COLO829 (cell line): ENCODE data around the gene PTRH1.

Source experiments
- DNase-seq: peaks from one replicate; pipeline ENCODE4 v3.0.0; 2012; ENCODE audit warnings: low spot score

PTRH1 gene

GRCh38 chr9:127694890-127695720 lies 20.4 kb downstream of the PTRH1 start:
- no peak for DNase-seq

DNA sequence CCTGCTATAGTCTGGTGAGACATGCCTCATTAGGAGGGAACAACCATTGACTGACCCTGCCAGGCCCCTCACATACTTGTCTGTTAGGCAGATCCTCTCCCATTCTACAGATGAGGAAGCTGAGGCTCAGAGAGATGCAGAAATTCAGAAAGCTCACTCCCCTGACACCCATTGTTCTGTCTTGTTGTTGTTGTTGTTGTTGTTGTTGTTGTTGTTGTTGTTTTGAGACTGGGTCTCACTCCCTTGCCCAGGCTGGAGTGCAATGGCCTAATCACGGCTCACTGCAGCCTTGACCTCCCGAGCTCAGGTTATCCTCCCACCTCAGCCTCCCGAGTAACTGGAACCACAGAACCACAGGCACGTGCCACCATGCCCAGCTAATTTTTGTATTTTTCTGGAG lies 21.8 kb downstream of the PTRH1 start:
- DNase-seq: no peak

DNA sequence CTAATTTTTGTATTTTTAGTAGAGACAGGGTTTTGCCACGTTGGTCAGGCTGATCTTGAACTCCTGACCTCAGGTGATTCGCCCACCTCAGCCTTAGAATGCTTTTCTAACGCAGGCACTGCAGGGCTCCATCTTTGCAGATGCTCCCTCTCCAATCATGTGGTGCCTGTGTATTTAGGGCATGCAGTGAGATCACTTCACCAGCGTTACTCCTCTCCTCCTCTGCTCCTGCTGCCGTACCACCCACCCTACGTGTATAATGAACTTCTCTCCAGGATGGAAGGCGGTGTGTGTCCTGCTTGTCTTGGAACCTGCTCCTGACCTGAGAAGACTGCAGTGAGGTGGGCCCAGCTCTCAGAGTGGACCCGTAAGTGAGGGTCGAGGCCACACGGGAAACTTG lies 22.3 kb downstream of the PTRH1 start:
- DNase-seq: no peak

DNA sequence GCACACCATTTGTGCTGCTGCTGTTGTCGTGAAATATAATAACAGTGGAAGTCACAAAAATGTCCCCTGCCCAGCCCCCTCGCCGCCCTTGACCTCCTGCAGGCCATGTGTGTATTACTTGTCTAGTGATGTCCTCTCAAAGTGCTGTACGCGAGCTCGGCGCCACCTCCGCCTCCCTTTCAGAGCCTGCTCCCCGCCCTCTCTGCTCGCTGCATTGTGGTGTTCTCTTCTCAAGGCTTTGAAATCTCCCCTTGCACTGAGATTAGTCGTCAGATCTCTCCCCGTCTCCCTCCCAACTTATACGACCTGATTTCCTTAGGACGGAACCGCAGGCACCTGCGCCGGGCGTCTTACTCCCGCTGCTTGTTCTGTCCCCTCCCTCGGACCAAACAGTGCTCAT lies 23.4 kb downstream of the PTRH1 start:
- DNase-seq: no peak

- DNase-seq: no peak
These were observed 24.7 kb downstream of the PTRH1 start for GRCh38 chr9:127690735-127691134.

GRCh38 chr9:127689329-127690000 lies 26.0 kb downstream of the PTRH1 start:
- no peak for DNase-seq

GRCh38 chr9:127686461-127687393 lies 28.7 kb downstream of the PTRH1 start:
- DNase-seq: no peak

DNA sequence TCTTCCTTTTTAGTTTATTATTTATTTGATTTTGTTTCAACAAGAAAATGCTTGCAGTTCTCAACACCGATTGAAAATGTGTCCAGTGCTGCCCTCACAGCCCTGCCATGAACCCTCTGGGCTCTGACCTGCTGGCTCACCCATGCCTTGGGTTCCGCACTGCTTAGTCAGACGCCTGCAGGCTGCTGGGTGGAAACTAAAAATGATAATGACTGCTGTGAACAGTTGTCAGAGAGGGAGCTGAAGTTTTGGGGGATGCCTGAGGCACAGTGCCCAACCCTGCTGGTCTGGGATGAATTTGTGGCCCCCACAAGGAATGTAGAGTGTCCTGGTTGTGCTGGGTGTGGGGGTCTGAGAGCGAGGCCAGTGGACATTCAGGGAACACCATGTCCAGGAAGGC lies 30.9 kb downstream of the PTRH1 start:
- DNase-seq: no peak

- DNase-seq: no peak
These were observed 31.7 kb downstream of the PTRH1 start for GRCh38 chr9:127683723-127684122.

GRCh38 chr9:127682351-127683136 lies 32.9 kb downstream of the PTRH1 start:
- DNase-seq: no peak

- no peak for DNase-seq
These were observed 34.6 kb downstream of the PTRH1 start for GRCh38 chr9:127680846-127681245.

DNA sequence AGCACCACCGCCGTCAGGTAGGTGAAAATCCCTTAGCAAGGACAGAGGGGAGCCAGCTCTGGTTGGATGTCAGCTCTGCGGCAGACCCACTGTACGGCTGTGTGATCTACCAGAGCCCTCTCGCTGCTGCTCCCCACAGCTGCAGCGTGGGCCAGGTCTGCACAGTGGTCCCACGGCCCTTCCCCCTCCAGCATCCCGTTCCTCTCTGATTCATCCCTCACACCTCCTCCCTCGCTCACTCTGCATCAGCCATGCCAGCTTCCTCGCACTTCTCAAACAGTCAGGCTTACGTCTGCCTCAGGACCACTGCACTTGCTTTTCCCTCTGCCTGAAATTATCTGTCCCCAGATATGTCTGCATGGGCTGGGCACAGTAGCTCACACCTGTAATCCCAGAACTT lies 35.2 kb downstream of the PTRH1 start:
- no peak for DNase-seq

DNA sequence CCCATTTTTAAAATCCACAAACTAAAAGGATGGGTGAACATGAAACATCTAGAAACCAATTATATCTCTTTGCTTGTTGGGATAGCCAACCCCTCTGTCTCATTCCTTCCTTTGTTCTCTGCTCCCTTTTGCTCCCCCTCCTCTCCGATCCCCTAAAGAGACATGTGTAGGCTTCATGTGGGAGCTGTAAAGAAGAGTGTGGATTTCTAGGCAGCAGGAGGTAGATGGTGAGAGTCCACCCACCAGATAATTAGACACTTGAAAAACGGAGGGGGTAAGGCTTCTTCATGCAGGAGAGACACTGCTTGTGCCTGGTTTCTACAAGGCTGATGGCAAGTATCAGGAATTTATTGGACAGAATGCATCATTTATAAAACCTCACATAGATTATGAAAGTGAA lies 36.0 kb downstream of the PTRH1 start:
- DNase-seq: no peak

DNA sequence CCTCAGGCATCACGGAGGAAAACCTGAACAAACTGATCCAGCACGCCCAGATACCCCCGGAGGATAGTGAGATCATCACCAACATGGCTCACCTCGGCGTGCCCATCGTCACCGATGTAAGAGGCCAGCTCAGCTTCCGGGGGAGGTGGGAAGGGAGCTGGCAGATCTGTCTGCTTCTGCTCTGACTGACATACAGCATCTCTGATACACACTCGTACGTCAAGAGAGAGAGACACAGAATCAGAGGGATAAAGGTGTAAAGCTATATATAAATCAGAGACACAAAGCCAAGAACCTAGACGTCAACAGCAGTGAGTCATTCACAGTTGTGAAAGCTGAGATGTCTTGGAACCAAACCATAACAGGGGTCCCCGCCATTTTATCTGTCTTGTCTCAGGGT lies 38.8 kb downstream of the PTRH1 start:
- DNase-seq: no peak

- no peak for DNase-seq
These were observed 42.2 kb downstream of the PTRH1 start for GRCh38 chr9:127673234-127673633.

DNA sequence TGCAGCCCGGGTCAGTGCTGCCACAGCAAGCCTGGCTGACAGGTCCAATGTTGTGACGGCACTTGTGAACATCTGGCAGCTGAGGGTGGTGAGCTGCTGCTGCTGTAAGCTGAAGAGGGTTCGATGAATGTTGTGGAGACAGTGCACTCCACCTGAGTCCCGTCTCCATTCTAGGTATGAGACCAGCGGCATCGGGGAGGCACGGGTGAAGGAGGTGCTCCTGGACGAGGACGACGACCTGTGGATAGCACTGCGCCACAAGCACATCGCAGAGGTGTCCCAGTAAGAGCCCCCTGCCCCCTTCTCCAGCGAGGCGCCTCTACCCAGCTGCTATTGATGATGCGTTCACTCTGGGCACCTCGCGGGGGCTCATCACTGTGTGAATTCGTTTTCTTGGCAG lies 47.6 kb downstream of the PTRH1 start:
- DNase-seq: no peak

GRCh38 chr9:127667127-127667844 lies 48.2 kb downstream of the PTRH1 start:
- no peak for DNase-seq

DNA sequence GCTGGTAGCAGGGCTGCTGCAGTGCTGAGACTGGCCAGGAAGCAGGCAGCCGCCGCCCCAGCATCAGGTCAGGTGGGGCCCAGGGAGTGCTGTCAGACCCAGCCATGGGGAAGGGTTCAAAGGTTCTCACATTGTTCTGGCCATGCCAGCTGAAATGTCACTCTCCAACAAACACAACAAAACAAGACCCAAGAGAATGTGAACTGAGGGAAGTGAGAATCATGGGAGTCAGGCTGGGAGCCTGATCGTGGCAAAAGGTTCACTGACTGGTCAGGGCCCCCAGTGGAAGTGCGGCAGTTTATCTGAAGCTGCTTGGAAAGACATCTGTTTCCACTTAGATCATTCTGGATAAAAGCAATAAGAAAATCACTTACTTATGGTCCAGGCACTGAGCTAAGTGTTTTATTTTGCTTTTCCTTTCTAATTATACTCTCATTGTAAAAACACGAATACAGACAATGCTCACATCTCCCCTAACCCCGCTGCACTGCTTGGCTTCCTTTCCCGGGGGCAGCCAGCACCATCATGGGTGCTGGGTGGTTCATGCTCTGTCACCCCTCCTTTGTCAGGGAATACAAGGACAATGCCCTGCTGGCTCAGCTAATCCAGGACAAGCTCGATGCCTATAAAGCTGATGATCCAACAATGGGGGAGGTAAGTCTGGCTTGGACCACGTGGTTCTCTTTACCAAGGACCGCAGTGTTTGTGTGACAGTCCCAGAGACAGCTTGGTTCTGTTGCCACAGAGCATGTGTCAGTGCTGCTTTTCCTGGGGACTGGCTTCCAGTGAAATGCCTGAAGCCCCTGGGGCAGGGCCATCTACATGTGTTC lies 50.6 kb downstream of the PTRH1 start:
- no peak for DNase-seq

DNA sequence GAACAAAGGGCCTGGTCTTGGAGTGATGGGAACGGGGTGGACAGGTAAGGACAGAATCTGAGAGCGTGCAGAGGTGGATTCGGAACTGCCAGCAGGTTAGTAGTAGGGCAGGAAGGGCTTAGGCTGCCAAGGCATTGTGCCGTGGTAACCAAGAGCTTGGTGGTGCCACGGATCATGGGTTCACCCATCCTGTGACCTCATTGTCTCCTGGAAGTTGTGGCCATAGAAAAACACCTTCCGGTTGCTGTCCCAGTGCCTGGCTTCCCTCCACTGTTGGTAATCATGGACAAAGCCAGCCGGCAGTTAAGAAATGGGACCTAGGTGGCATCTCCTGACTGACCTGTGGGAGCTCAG lies 51.2 kb downstream of the PTRH1 start:
- DNase-seq: no peak
